PFSK-1 (cell line): ENCODE measurements around the gene XYLT1.

Source experiments
- FOXP2 ChIP-seq: optimal IDR thresholded peaks from 2 replicates; pipeline ENCODE3; 2011; ENCODE audit warnings: borderline replicate concordance, control low read depth, inconsistent platforms; ENCODE audit not compliant: insufficient read depth; ENCODE audit errors: extremely low read length, extremely low read depth
- POLR2AphosphoS5 ChIP-seq: IDR thresholded peaks from 2 replicates; pipeline ENCODE4 v1.6.1; 2012; ENCODE audit warnings: low read depth, mild to moderate bottlenecking, control low read depth, low read length, moderate library complexity
- REST ChIP-seq, 2 experiments: IDR thresholded peaks; 2 replicates each; pipeline versions ENCODE4 v1.6.1 to v1.8.0; 2011 to 2012; ENCODE audit warnings: low read depth in 2 of 2, low read length in 2 of 2, control low read depth in 1 of 2, inconsistent platforms in 1 of 2, mild to moderate bottlenecking in 1 of 2, moderate library complexity in 1 of 2; ENCODE audit not compliant: insufficient read depth in 1 of 2
- SIN3A ChIP-seq: IDR thresholded peaks from 2 replicates; pipeline ENCODE4 v1.6.1; 2012; ENCODE audit warnings: mild to moderate bottlenecking, low read length, moderate library complexity, borderline replicate concordance; ENCODE audit not compliant: insufficient read depth
- TAF1 ChIP-seq: IDR thresholded peaks from 2 replicates; pipeline ENCODE4 v1.6.1; 2012; ENCODE audit warnings: low read length, control low read depth, borderline replicate concordance; ENCODE audit not compliant: insufficient read depth

XYLT1 gene

GRCh38 chr16:17347624-17348023 is 123.1 kb downstream of the XYLT1 start:
- TF ChIP-seq TAF1 (no peak), FOXP2 (no peak), POLR2AphosphoS5 (no peak), SIN3A (no peak), REST (IDR thresholded peaks at IDR 0.05; ENCODE audit: insufficient read depth in 1 of 2, low read depth in 2 of 2, low read length in 2 of 2) (no peak)

GRCh38 chr16:17346621-17347569 is 123.9 kb downstream of the XYLT1 start:
- no peak for TF ChIP-seq REST (IDR thresholded peaks at IDR 0.05; ENCODE audit: insufficient read depth in 1 of 2, low read depth in 2 of 2, low read length in 2 of 2)
- no peak for TF ChIP-seq SIN3A
- no peak for TF ChIP-seq POLR2AphosphoS5
- no peak for TF ChIP-seq TAF1
- TF ChIP-seq FOXP2 = no peak

GRCh38 chr16:17345043-17345442 is 125.7 kb downstream of the XYLT1 start:
- TF ChIP-seq FOXP2 (no peak), TAF1 (no peak), SIN3A (no peak), POLR2AphosphoS5 (no peak), REST (IDR thresholded peaks at IDR 0.05; ENCODE audit: insufficient read depth in 1 of 2, low read depth in 2 of 2, low read length in 2 of 2) (no peak)

GRCh38 chr16:17343728-17344127 is 127.0 kb downstream of the XYLT1 start:
- no peak for TF ChIP-seq POLR2AphosphoS5
- TF ChIP-seq SIN3A = no peak
- TF ChIP-seq REST (IDR thresholded peaks at IDR 0.05; ENCODE audit: insufficient read depth in 1 of 2, low read depth in 2 of 2, low read length in 2 of 2) = no peak
- TF ChIP-seq TAF1 = no peak
- TF ChIP-seq FOXP2 = no peak
